GM23338 (cell line): ENCODE data around the gene MKRN2. TPM values are rescaled to one million over a fixed set of nuclear protein-coding genes. Genes with fewer than 3 reads are reported as not detected.

ENCODE experiments used
- ATAC-seq: fragments of 200-7000 bp; cut with Tn5 transposase; 3 replicates; pipeline ENCODE4 v1.9.1; 2020
- DNase-seq: peaks from one replicate; pipeline ENCODE4 v3.0.0-alpha.2; 2015; ENCODE audit warnings: low spot score
- H2AFZ ChIP-seq: fragments of 200-600 bp; sonication (generic); 2 replicates; pipeline ENCODE4 v1.8.0; 2016; ENCODE audit warnings: antibody characterized with exemption, mild to moderate bottlenecking, moderate library complexity
- H3F3A ChIP-seq: fragments of 200-600 bp; sonication (generic); replicated peaks from 2 replicates; pipeline ENCODE4 v1.8.0; 2017; ENCODE audit warnings: antibody characterized with exemption, mixed run types, low read depth
- H3K27ac ChIP-seq: fragments of 200-600 bp; sonication (generic); 2 replicates; pipeline ENCODE4 v1.6.1; 2016; ENCODE audit warnings: low read depth
- H3K27me3 ChIP-seq: fragments of 200-600 bp; sonication (generic); 2 replicates; pipeline ENCODE4 v1.8.0; 2016; ENCODE audit warnings: mild to moderate bottlenecking, mixed run types, moderate library complexity; ENCODE audit not compliant: insufficient read depth
- H3K36me3 ChIP-seq: fragments of 200-600 bp; sonication (generic); 2 replicates; pipeline ENCODE4 v1.8.0; 2016; ENCODE audit warnings: mild to moderate bottlenecking; ENCODE audit not compliant: insufficient read depth
- H3K4me1 ChIP-seq: fragments of 200-600 bp; sonication (generic); 2 replicates; pipeline ENCODE4 v1.8.0; 2016; ENCODE audit warnings: mild to moderate bottlenecking, moderate library complexity; ENCODE audit not compliant: insufficient read depth
- H3K4me2 ChIP-seq: fragments of 200-600 bp; sonication (generic); 2 replicates; pipeline ENCODE4 v1.7.1; 2017; ENCODE audit warnings: mixed run types
- H3K4me3 ChIP-seq: fragments of 200-600 bp; sonication (generic); 2 replicates; pipeline ENCODE4 v1.6.1; 2016; ENCODE audit warnings: mixed run types
- H3K79me2 ChIP-seq: fragments of 200-600 bp; sonication (generic); replicated peaks from 2 replicates; pipeline ENCODE4 v1.8.0; 2017; ENCODE audit warnings: mild to moderate bottlenecking; ENCODE audit not compliant: insufficient read depth
- H3K9me2 ChIP-seq: fragments of 200-600 bp; sonication (generic); 2 replicates; pipeline ENCODE4 v1.8.0; 2017; ENCODE audit not compliant: insufficient read depth
- H4K20me1 ChIP-seq: fragments of 200-600 bp; sonication (generic); replicated peaks from 2 replicates; pipeline ENCODE4 v1.8.0; 2017; ENCODE audit warnings: mild to moderate bottlenecking; ENCODE audit not compliant: insufficient read depth
- H3K27ac Mint-ChIP-seq: 2 replicates; pipeline ENCODE4 v1.8.0; 2020; ENCODE audit warnings: inconsistent platforms, mild to moderate bottlenecking, moderate library complexity, mixed read lengths
- H3K27me3 Mint-ChIP-seq: 3 replicates; pipeline ENCODE4 v1.8.0; 2022; ENCODE audit warnings: low read depth, mild to moderate bottlenecking, moderate library complexity, mixed read lengths, inconsistent platforms; ENCODE audit not compliant: insufficient read depth, poor library complexity
- H3K36me3 Mint-ChIP-seq: 3 replicates; pipeline ENCODE4 v1.8.0; 2021; ENCODE audit warnings: low read depth, mild to moderate bottlenecking, inconsistent platforms, moderate library complexity, mixed read lengths
- H3K4me1 Mint-ChIP-seq: 3 replicates; pipeline ENCODE4 v1.8.0; 2020; ENCODE audit warnings: mild to moderate bottlenecking, inconsistent platforms, mixed read lengths
- H3K4me3 Mint-ChIP-seq: 3 replicates; pipeline ENCODE4 v1.8.0; 2021; ENCODE audit warnings: moderate library complexity, mild to moderate bottlenecking, inconsistent platforms, mixed read lengths
- H3K9me3 Mint-ChIP-seq: 3 replicates; pipeline ENCODE4 v1.8.0; 2020; ENCODE audit warnings: moderate library complexity, mild to moderate bottlenecking, inconsistent platforms, mixed read lengths
- CREB1 ChIP-seq: fragments of 250-450 bp; sonication (Bioruptor Pico); IDR thresholded peaks from 2 replicates; pipeline ENCODE4 v1.5.0; 2020; ENCODE audit warnings: low read depth, mild to moderate bottlenecking, moderate library complexity
- CTCF ChIP-seq, 2 experiments: fragments of 200-600 bp in 1 of 2; sonication (generic) in 1 of 2; conservative IDR thresholded peaks; 2 replicates each; pipeline versions ENCODE4 v1.5.1 to v1.6.1; 2016 to 2017; ENCODE audit warnings: antibody characterized with exemption in 2 of 2, low read depth in 2 of 2, mild to moderate bottlenecking in 2 of 2, moderate library complexity in 1 of 2
- ETS1 ChIP-seq: IDR thresholded peaks from 2 replicates; pipeline ENCODE4 v1.6.1; 2016; ENCODE audit warnings: antibody characterized with exemption
- EZH2 ChIP-seq: fragments of 200-600 bp; sonication (generic); IDR thresholded peaks from one replicate; pipeline ENCODE4 v1.8.0; 2017; ENCODE audit warnings: antibody characterized with exemption, mild to moderate bottlenecking, low read depth; ENCODE audit not compliant: unreplicated experiment
- EZH2phosphoT487 ChIP-seq: fragments of 200-600 bp; sonication (generic); IDR thresholded peaks from one replicate; pipeline ENCODE4 v1.8.1; 2018; ENCODE audit warnings: antibody characterized with exemption; ENCODE audit not compliant: unreplicated experiment
- JUNB ChIP-seq: IDR thresholded peaks from one replicate; pipeline ENCODE4 v1.6.1; 2016; ENCODE audit warnings: antibody characterized with exemption; ENCODE audit not compliant: unreplicated experiment
- NANOG ChIP-seq: IDR thresholded peaks from 2 replicates; pipeline ENCODE4 v1.6.1; 2016; ENCODE audit warnings: antibody characterized with exemption, borderline replicate concordance
- POLR2AphosphoS5 ChIP-seq: IDR thresholded peaks from 2 replicates; pipeline ENCODE4 v1.6.1; 2016; ENCODE audit warnings: antibody characterized with exemption, low read depth
- REST ChIP-seq: IDR thresholded peaks from one replicate; pipeline ENCODE4 v1.6.1; 2018; ENCODE audit warnings: antibody characterized with exemption; ENCODE audit not compliant: unreplicated experiment
- STAT1 ChIP-seq: IDR thresholded peaks from one replicate; pipeline ENCODE4 v1.6.1; 2016; ENCODE audit warnings: antibody characterized with exemption; ENCODE audit not compliant: unreplicated experiment
- ZNF114 ChIP-seq: fragments of 250-450 bp; sonication (Bioruptor Pico); IDR thresholded peaks from 2 replicates; pipeline ENCODE4 v1.5.0; 2020; ENCODE audit warnings: mild to moderate bottlenecking, moderate library complexity
- ZNF331 ChIP-seq: fragments of 250-450 bp; sonication (Bioruptor Pico); IDR thresholded peaks from 2 replicates; pipeline ENCODE4 v1.5.0; 2020; ENCODE audit warnings: low read depth, mild to moderate bottlenecking, moderate library complexity
- ZNF462 ChIP-seq: fragments of 250-450 bp; sonication (Bioruptor Pico); IDR thresholded peaks from 2 replicates; pipeline ENCODE4 v1.5.0; 2020; ENCODE audit warnings: mild to moderate bottlenecking, moderate library complexity
- polyA plus RNA-seq: library from polyadenylated mRNA; unstranded; fragments of >200 nt; fragmentation: Nextera tagmentation; extraction: Ambion mirVana; gene quantifications from 2 replicates; pipeline ENCODE4 v1.2.1, GENCODE V29; 2016
- total RNA-seq: library from RNA; depleted of rRNA; stranded (reverse); fragments of >200 nt; shearing (Covaris generic); gene quantifications from 2 replicates; pipeline ENCODE4 v1.2.3, GENCODE V29; 2014

Gene MKRN2
- total and polyA plus RNA-seq, 2 experiments from 2014 or later, result 11.4 to 24.6 TPM

- TF ChIP-seq ZNF114 (CRISPR knock-in tag) (no peak), ZNF462 (CRISPR knock-in tag) (no peak), EZH2 (no peak), CREB1 (CRISPR knock-in tag) (no peak), ZNF331 (CRISPR knock-in tag) (no peak), ETS1 (no peak), REST (no peak), POLR2AphosphoS5 (no peak), CTCF (conservative IDR thresholded peaks at IDR 0.05; ENCODE audit: low read depth in 2 of 2) (no peak), NANOG (no peak), JUNB (no peak), EZH2phosphoT487 (no peak), STAT1 (no peak)
- H3K27me3 ChIP-seq, result no peaks in the 10 kb centered on the region
- H3F3A ChIP-seq, result no peaks in the 10 kb centered on the region; the same call in 1 of the 2 replicates
- H3K4me3 ChIP-seq, result no peak overlapping the region
- no peak overlapping the region for H3K4me2 ChIP-seq
- no peak overlapping the region for H2AFZ ChIP-seq
- ATAC-seq, result no peak
- Mint-ChIP-seq H3K27ac (no peak overlapping the region), H3K9me3 (no peaks in the 10 kb centered on the region), H3K4me3 (no peak overlapping the region), H3K36me3 (peaks cover 63% of the 10 kb centered on the region), H3K4me1 (peaks cover 4% of the 10 kb centered on the region; the same call in 2 of the 3 replicates), H3K27me3 (no peaks in the 10 kb centered on the region)
- H3K4me1 ChIP-seq, result peaks cover under 1% of the 10 kb centered on the region; the same call in 1 of the 2 replicates
- H3K27ac ChIP-seq, result no peak overlapping the region
- H3K36me3 ChIP-seq, result peaks cover 33% of the 10 kb centered on the region
- DNase-seq, result no peak
- peaks cover 38% of the 10 kb centered on the region for H3K79me2 ChIP-seq
- no peaks in the 10 kb centered on the region for H3K9me2 ChIP-seq
- H4K20me1 ChIP-seq, result peaks cover 32% of the 10 kb centered on the region
Observed at GRCh38 chr3:12608376-12608775, 51.5 kb downstream of the MKRN2 start.
